ENCODE data around the gene E4F1. TPM values are rescaled to one million over a fixed set of nuclear protein-coding genes. Genes with fewer than 3 reads are reported as not detected.
A peak's percentile ranks its signal among the peaks of the same experiment; 100 is the strongest.

Gene E4F1
- total RNA-seq, 6 experiments from 2014 or later = 8.9 to 11.3 (median 10.4) TPM

DNA sequence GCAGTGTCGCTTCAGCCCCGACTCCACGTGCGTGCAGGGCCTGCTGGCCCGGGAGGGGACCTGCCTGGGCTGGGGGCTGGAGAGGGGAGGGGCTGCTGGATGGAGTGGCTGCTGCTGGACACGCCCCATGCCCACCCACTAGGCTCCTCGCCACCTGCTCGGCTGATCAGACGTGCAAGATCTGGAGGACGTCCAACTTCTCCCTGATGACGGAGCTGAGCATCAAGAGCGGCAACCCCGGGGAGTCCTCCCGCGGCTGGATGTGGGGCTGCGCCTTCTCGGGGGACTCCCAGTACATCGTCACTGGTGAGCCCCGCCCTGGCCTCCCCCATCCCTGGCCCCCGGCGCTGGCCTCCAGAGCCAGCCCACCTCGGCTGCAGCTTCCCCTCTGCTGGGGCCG, 15.1 kb upstream of the E4F1 start:
- no CpG with 5 or more reads among the region's 23 CpGs for WGBS (ENCODE audit: insufficient coverage, low coverage, low lambda C conversion rate, missing lambda C conversion rate)
- peaks cover 0 to 19% (median 7%) of the 10 kb centered on the region in 4 donors for H3K36me3 ChIP-seq
- no peaks in the 10 kb centered on the region for H3K9me3 ChIP-seq
- no peak overlapping the region for H3K27ac ChIP-seq
- H3K27me3 ChIP-seq = no peaks in the 10 kb centered on the region
- intact Hi-C loops (cut with DNase I) = no loop called here
- DNase-seq (peak in 1 of 3 donors; percentile 56), ATAC-seq (no peak)
- H3K4me3 ChIP-seq = no peak overlapping the region
- peaks cover 0 to 25% (median 12%) of the 10 kb centered on the region in 4 donors for H3K4me1 ChIP-seq
- TF ChIP-seq POLR2A (IDR thresholded peaks at IDR 0.05) = no peak
- TF ChIP-seq, protein P1, sequence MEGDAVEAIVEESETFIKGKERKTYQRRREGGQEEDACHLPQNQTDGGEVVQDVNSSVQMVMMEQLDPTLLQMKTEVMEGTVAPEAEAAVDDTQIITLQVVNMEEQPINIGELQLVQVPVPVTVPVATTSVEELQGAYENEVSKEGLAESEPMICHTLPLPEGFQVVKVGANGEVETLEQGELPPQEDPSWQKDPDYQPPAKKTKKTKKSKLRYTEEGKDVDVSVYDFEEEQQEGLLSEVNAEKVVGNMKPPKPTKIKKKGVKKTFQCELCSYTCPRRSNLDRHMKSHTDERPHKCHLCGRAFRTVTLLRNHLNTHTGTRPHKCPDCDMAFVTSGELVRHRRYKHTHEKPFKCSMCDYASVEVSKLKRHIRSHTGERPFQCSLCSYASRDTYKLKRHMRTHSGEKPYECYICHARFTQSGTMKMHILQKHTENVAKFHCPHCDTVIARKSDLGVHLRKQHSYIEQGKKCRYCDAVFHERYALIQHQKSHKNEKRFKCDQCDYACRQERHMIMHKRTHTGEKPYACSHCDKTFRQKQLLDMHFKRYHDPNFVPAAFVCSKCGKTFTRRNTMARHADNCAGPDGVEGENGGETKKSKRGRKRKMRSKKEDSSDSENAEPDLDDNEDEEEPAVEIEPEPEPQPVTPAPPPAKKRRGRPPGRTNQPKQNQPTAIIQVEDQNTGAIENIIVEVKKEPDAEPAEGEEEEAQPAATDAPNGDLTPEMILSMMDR (IDR thresholded peaks at IDR 0.05) = no peak

DNA sequence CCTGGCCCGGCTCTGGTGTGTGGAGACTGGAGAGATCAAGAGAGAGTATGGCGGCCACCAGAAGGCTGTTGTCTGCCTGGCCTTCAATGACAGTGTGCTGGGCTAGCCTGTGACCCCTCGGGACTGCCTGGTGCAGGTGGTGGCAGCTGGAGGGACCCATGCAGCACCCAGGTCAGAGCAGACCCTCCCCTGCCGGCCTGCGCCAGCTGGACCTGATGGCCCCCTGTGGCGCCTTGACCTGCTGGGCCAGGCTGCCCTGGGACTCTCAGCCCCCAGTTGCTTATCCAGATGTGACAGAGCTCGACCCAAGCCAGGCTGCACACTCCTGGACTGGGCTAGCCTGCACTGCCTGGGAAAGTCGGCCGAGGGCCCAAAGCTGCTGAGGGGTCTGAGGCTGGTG, 14.6 kb upstream of the E4F1 start:
- no CpG with 5 or more reads among the region's 9 CpGs for WGBS (ENCODE audit: insufficient coverage, low coverage, low lambda C conversion rate, missing lambda C conversion rate)
- Histone ChIP-seq H3K36me3 (peaks cover 0 to 19% (median 7%) of the 10 kb centered on the region in 4 donors), H3K27ac (no peak overlapping the region), H3K27me3 (no peaks in the 10 kb centered on the region), H3K4me3 (no peak overlapping the region), H3K9me3 (no peaks in the 10 kb centered on the region), H3K4me1 (peaks cover 0 to 30% (median 15%) of the 10 kb centered on the region in 4 donors)
- ATAC-seq (no peak), DNase-seq (peak in 1 of 3 donors; percentile 49)
- TF ChIP-seq, protein P1 (IDR thresholded peaks at IDR 0.05) = no peak
- no peak for TF ChIP-seq POLR2A (IDR thresholded peaks at IDR 0.05)
- intact Hi-C loops (cut with DNase I) = no loop called here

DNA sequence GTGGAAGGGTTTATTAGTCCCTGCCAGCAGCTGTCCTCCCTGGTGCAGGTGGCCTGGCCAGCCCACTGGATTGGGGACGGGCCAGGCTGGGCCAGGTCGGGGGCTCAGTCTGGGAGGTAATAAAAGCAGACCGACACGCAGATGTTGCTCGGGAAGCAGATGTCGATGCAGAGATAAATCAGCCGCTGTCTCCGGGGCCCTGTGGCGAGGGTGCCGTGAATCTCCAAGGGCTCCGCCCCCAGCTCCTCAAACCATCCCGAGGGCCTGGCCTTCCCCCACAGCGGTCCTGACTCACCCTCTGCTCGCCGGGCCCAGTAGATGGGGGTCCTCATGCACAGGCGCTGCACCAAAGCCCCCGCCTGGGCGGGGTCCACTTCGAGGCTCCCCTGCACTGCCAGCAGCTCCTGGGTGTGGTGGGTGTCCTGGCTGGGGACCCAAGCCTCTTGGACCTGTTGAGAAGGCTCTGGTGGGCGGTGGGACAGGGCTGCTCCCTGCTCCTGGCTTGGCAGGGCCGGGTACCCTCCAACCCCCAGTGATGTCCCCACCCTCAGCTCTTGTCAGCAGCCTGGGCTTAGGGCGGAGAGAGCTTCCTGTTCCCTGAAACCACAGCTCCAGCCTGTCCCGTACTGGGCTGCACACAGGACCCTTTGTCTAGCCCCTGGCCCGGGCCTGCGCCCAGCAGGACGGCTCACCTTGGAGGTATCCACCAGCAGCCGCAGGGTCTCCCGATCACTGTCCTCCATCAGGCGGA, 14.0 kb upstream of the E4F1 start:
- peak in 1 of 3 donors; percentile 50 for DNase-seq
- Histone ChIP-seq H3K9me3 (no peaks in the 10 kb centered on the region), H3K27ac (no peak overlapping the region), H3K36me3 (peaks cover 0 to 19% (median 7%) of the 10 kb centered on the region in 4 donors), H3K4me1 (peaks cover 0 to 33% (median 17%) of the 10 kb centered on the region in 4 donors), H3K4me3 (no peak overlapping the region), H3K27me3 (no peaks in the 10 kb centered on the region)
- intact Hi-C loops (cut with DNase I) = no loop called here
- ATAC-seq = no peak
- WGBS (ENCODE audit: insufficient coverage, low coverage, low lambda C conversion rate, missing lambda C conversion rate) = 93% methylated on average over 3 of the region's 29 CpGs
- TF ChIP-seq POLR2A (IDR thresholded peaks at IDR 0.05) = no peak
- TF ChIP-seq, protein P1 (IDR thresholded peaks at IDR 0.05) = no peak

DNA sequence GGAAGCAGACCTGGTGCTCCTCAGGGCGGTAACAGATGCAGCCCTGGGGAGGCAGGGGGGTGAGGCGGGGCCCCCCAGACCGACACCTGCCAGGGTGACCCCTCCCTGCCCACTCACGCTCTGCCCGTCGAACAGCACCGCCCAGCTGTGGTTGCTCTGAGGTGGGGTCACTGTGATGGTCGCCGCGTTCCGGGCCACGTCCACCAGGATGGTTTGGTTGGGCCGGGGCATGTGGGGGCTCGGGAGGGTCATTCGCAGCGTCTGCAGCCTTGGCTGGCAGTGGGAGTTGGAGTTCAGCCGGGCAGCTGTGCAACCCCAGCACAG, 13.4 kb upstream of the E4F1 start:
- intact Hi-C loops (cut with DNase I) = no loop called here
- Histone ChIP-seq H3K9me3 (no peaks in the 10 kb centered on the region), H3K27ac (no peak overlapping the region), H3K4me3 (no peak overlapping the region), H3K27me3 (no peaks in the 10 kb centered on the region), H3K36me3 (peaks cover 0 to 19% (median 7%) of the 10 kb centered on the region in 4 donors), H3K4me1 (peaks cover 0 to 28% (median 15%) of the 10 kb centered on the region in 4 donors)
- DNase-seq (peak in 1 of 3 donors; percentile 53), ATAC-seq (no peak)
- TF ChIP-seq POLR2A (IDR thresholded peaks at IDR 0.05) = no peak
- TF ChIP-seq, protein P1 (IDR thresholded peaks at IDR 0.05) = no peak
- WGBS (ENCODE audit: insufficient coverage, low coverage, low lambda C conversion rate, missing lambda C conversion rate) = 90% methylated on average over 4 of the region's 17 CpGs
